ENCODE data around the gene RGS13.

Gene RGS13

GRCh38 chr1:192627901-192628300 lies 8.0 kb upstream of the RGS13 start:
- DNase-seq, result no peak

DNA sequence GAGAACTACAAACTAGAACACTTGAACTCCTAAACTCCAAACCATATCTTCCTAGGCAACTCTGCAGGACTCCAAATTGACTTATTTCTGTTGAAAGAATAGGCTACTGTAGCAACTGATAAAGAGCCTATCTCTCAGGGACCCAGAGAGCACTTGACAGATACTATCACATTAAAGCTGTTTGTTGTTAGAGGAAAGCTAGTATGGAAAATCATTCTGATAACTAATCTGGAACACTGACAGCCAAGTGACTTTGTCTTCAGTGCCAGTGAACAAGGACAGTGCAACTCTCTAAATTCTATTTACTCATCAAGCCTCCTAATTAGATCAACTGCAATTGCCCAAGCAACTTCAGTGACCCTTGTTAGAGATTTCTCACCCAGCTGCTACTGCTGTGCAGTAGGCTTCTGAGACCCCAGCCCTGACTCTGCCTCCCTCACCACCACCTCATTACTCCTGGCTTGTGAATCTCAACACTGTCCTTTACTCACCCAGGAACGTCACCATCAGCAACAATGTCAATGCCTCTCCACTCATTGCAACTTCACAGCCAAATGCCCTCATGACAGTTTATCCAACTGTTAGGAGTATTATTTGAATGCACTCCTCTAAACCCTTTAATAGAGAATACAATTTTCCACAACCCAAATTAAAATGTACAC lies 7.4 kb upstream of the RGS13 start:
- no peak for DNase-seq

- no peak for DNase-seq
These were observed 6.3 kb upstream of the RGS13 start for GRCh38 chr1:192629612-192630011.

GRCh38 chr1:192630521-192631287 lies 5.2 kb upstream of the RGS13 start:
- DNase-seq, result no peak

- DNase-seq, result no peak
These were observed 4.2 kb upstream of the RGS13 start for GRCh38 chr1:192631749-192632148.

DNA sequence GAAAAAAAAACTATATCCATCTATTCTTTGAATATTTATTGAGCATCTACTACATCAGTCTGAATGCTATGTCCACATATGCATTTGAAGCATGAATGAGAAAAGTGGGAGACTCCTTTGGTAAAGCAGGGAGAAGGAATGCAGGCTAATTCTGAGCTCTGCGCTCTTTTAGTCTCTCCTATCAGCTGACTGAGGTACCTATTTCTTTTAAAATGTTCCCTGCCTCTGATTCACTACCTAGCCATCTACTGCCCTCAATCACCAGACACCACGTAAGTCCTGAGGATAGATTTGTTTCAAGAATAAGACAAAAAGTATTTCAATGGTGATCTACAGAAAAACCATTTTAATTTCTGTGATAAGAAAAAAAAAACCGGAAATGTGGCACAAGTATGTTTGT lies 3.8 kb upstream of the RGS13 start:
- no peak for DNase-seq

GRCh38 chr1:192632641-192633532 lies 3.1 kb upstream of the RGS13 start:
- DNase-seq, result no peak

- DNase-seq, result no peak
These were observed 2.3 kb upstream of the RGS13 start for GRCh38 chr1:192633533-192634253.

DNA sequence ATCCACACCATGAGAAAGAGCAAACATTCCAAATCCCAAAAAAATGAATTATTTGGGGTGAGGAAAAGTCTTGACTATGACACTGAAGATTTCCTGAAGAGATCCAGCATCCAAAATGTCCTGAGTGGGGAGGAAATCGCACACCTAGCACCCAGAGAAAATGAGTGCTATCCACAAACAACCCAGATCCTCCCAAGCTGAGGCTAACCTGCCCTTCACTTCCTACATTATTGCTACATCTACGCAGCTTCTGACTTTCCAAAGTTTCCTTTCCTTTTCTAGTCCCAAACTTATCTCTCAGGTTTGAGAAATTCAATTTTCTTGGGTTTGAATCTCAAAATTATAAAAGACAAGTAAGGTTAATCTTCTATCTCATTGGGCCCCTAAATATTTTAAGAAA lies 906 bp upstream of the RGS13 start:
- DNase-seq, result no peak

DNA sequence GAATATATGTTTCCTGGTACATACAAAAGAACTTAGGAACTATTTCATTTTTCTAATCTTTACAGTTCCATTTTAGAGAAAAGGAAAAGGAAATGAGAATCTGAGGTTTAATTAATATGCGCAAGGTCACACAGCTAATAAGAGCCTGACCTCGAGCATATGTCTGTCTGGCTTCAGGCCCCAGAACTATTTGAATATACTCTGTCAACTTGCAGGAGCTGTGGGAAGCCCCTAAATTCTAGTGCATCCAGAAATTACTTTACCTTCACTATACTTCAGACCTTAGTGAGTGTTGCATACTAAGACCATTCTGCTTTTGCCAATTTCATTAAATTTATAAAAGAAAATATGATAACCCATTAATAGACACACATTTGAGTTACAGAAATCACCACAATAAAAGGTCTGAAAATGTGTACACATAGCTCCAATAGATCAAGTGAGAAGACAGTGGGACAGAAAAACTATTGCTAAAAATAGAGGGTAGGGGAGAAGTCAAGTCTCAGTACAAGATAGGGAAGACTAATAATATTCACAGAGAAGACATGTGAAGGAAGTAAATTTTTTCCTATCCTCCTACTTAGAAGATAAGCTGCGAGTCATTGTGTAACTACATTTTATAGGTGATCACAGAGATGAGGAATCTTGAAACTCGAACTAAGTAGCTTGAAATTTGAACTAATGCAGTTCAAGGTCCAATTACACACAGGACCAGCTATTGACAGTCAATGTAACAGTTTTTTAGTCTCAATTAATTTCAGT lies 3.8 kb downstream of the RGS13 start:
- no peak for DNase-seq

DNA sequence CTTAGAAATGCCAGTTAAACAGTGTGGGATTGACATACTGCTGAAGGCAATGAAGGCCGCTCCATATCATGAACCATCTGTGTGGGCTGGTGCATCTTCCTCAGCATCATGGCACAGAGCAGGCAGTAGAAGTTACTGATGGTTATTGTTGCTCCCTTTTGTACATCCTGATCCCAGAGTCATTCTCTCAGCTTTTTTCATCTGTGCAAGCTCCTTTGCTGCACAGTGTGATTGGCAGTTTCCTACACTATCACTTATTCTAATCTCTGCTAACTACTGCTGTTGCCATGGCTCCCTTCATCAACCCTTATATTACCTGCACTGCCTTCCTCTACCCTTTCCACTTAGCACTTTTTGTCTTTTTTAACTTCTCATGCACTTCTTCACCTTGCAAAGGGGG lies 16.2 kb downstream of the RGS13 start:
- DNase-seq, result no peak

- DNase-seq, result no peak
These were observed 18.2 kb downstream of the RGS13 start for GRCh38 chr1:192654120-192654519.

DNA sequence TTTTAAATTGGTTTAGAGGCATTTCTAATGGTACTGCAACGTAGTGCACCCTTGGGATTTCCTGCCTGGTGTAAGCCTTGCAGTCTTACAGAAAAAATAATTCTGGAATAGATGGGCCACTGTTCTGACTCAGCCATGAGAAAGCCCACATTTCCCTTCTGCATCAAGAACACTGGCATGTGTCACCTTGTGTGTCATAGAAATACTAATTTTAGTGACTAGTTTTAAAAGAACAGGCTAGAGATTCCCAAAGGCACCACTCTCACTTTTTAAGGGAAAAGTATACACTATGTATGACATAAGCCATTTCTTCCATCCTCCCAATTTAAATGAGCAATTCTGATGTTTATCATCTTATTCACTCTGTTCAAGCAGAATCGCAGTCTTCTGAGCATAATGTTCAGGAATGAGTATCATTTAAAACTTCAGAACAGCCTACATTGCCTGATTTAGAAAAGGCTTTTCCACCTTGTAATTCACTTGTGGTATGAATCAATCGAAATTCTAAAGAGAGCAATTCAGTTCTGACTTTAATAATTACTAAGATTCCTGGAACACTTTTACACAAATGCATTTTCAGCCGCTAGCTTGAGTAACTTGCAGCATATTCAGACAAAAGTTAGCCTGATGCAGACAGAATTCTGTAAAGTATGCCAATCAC lies 18.8 kb downstream of the RGS13 start:
- peak; percentile 11 for DNase-seq

DNA sequence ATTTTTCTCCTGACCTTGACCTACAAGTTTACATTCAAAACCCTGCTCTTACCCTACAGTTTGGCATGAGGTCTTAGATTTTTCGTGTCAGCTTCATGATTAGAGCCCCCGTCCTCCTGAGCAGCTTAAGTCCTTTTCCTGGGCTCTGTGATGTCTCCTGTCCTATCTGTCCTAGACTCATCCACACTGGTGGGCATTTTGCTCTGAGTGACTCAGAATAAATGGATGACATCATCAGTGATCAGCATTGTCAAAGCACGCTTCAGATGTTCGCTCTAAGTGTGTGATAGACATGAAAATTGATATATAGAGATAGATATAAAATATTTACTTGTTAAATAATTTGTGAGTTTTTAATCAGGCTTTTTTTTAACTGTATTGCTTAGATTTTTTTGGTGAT lies 21.8 kb downstream of the RGS13 start:
- DNase-seq, result no peak

GRCh38 chr1:192658255-192658654 lies 22.3 kb downstream of the RGS13 start:
- no peak for DNase-seq

DNA sequence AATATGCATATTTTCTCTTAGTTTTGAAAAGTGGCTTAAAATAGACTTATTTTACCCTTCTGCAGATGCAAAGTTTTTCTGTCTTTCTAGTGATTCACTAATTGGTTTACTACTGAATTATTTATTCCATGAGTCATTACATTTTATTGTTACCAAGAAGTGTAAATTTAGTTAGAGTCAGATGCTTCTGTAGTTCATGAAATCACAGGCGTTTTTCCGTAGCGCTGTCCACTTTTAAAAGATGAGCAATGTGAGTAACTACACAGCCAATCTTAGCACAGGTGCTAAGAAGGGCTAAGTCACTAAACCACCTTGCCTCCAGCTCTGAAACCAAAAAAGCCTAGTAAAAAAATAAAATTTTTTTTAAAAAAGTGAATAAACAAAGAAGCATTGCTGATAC lies 24.7 kb downstream of the RGS13 start:
- DNase-seq, result no peak

DNA sequence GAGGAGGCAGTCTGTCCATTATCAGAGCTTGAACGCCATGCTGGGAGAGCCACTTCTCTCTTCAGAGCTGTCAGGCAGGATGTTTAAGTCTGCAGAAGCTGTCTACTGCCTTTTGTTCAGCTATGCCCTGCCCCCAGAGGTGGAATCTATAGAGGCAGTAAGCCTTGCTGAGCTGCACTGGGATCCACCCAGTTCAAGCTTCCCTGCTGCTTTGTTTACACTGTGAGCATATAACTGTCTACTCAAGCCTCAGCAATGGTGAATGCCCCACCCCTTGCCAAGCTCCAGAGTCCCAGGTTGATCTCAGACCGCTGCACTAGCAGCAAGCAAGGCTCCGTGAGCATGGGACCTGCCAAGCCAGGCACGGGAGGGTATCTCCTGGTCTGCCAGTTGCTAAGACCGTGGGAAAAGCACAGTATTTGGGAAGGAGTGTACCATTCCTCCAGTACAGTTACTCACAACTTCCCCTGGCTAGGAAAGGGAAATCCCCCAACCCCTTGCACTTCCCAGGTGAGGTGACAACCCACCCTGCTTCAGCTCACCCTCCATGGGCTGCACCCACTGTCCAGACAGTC lies 32.5 kb downstream of the RGS13 start:
- no peak for DNase-seq

- no peak for DNase-seq
These were observed 33.2 kb downstream of the RGS13 start for GRCh38 chr1:192669174-192669573.

GRCh38 chr1:192675716-192676115 lies 39.8 kb downstream of the RGS13 start:
- DNase-seq, result no peak

DNA sequence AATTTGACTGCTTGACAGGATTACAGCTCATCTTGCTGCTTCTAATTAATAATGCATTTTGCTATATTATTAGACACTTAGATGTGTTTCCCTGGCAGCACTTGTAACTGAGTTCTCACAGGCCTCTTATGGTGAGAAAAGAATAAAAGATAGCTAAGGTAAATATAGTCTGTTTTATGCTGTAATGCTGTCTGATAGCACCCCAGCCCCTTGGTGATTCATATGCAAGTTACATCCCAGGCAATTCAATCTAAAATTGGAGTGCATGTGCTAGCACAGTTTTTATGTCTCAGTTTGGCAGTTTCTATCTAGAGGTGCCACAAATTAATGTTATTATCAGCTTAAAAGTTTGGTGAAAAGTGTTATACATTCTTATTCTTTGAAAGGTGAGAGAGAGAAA lies 42.2 kb downstream of the RGS13 start:
- no peak for DNase-seq

- DNase-seq, result no peak
These were observed 46.4 kb downstream of the RGS13 start for GRCh38 chr1:192682335-192682734.

Measured in suppressor macrophage treated with lipopolysaccharide for 4 hours (primary cell).